ENCODE data around the gene SOCS3.

The SOCS3 gene

GRCh38 chr17:78359997-78360370 lies at the start of gene SOCS3:
SOCS3 (minus strand) TSS chr17:78360077; CDS start chr17:78359095, 982 bp downstream.
- DNase-seq (ENCODE audit: low spot score) = peak; percentile 92

- peak; percentile 78 for DNase-seq (ENCODE audit: low spot score)
Measured at GRCh38 chr17:78409191-78409928, 49.5 kb upstream of the SOCS3 start.

GRCh38 chr17:78408476-78409050 lies 48.7 kb upstream of the SOCS3 start:
- no peak for DNase-seq (ENCODE audit: low spot score)

- no peak for DNase-seq (ENCODE audit: low spot score)
Measured at GRCh38 chr17:78407387-78408000, 47.6 kb upstream of the SOCS3 start.

- DNase-seq (ENCODE audit: low spot score) = no peak
Measured at GRCh38 chr17:78406920-78407319, 47.0 kb upstream of the SOCS3 start.

GRCh38 chr17:78406396-78406795 lies 46.5 kb upstream of the SOCS3 start:
- no peak for DNase-seq (ENCODE audit: low spot score)

- no peak for DNase-seq (ENCODE audit: low spot score)
Measured at GRCh38 chr17:78403822-78404221, 43.9 kb upstream of the SOCS3 start.

GRCh38 chr17:78401891-78402290 lies 42.0 kb upstream of the SOCS3 start:
- DNase-seq (ENCODE audit: low spot score) = no peak

GRCh38 chr17:78401246-78401645 lies 41.4 kb upstream of the SOCS3 start:
- DNase-seq (ENCODE audit: low spot score) = no peak

- DNase-seq (ENCODE audit: low spot score) = no peak
Measured at GRCh38 chr17:78400581-78401240, 40.8 kb upstream of the SOCS3 start.

- no peak for DNase-seq (ENCODE audit: low spot score)
Measured at GRCh38 chr17:78399693-78400144, 39.8 kb upstream of the SOCS3 start.

GRCh38 chr17:78399028-78399692 lies 39.3 kb upstream of the SOCS3 start:
- DNase-seq (ENCODE audit: low spot score) = no peak

GRCh38 chr17:78398390-78398789 lies 38.5 kb upstream of the SOCS3 start:
- DNase-seq (ENCODE audit: low spot score) = no peak

- no peak for DNase-seq (ENCODE audit: low spot score)
Measured at GRCh38 chr17:78397681-78398101, 37.8 kb upstream of the SOCS3 start.

GRCh38 chr17:78396441-78397337 lies 36.8 kb upstream of the SOCS3 start:
- no peak for DNase-seq (ENCODE audit: low spot score)

- DNase-seq (ENCODE audit: low spot score) = no peak
Measured at GRCh38 chr17:78395155-78395554, 35.3 kb upstream of the SOCS3 start.

GRCh38 chr17:78394209-78394608 lies 34.3 kb upstream of the SOCS3 start:
- DNase-seq (ENCODE audit: low spot score) = no peak

GRCh38 chr17:78393575-78393974 lies 33.7 kb upstream of the SOCS3 start:
- no peak for DNase-seq (ENCODE audit: low spot score)

- no peak for DNase-seq (ENCODE audit: low spot score)
Measured at GRCh38 chr17:78392295-78392694, 32.4 kb upstream of the SOCS3 start.

- DNase-seq (ENCODE audit: low spot score) = no peak
Measured at GRCh38 chr17:78391843-78392242, 32.0 kb upstream of the SOCS3 start.

GRCh38 chr17:78391051-78391431 lies 31.2 kb upstream of the SOCS3 start:
- no peak for DNase-seq (ENCODE audit: low spot score)
